Colonic mucosa (tissue), 4 donors: ENCODE measurements around the gene C2CD2L. TPM values are rescaled to one million over a fixed set of nuclear protein-coding genes. Genes with fewer than 3 reads are reported as not detected.

ENCODE experiments used
- DNase-seq: peaks from one replicate; pipeline ENCODE4 v3.0.0-alpha.2; 2020
- H3K27ac ChIP-seq: fragments of 200-600 bp; one replicate; pipeline ENCODE4 v1.8.0; 2021
- H3K27me3 ChIP-seq: fragments of 200-600 bp; one replicate; pipeline ENCODE4 v1.8.0; 2021
- H3K36me3 ChIP-seq: fragments of 200-600 bp; one replicate; pipeline ENCODE4 v1.8.0; 2021
- H3K4me1 ChIP-seq: fragments of 200-600 bp; one replicate; pipeline ENCODE4 v1.8.0; 2021; ENCODE audit warnings: mild to moderate bottlenecking
- H3K4me3 ChIP-seq: fragments of 200-600 bp; one replicate; pipeline ENCODE4 v1.8.0; 2021
- H3K9ac ChIP-seq, 2 donors: one replicate each; pipeline ENCODE4 v1.7.0; 2013; ENCODE audit warnings: control low read depth in 2 of 2, low read depth in 2 of 2, low read length in 2 of 2
- H3K9me3 ChIP-seq: fragments of 200-600 bp; one replicate; pipeline ENCODE4 v1.8.0; 2021
- CTCF ChIP-seq: fragments of 200-600 bp; IDR thresholded peaks from one replicate; pipeline ENCODE4 v1.8.0; 2022; ENCODE audit warnings: antibody characterized with exemption, mild to moderate bottlenecking
- intact Hi-C: fragments of 100-400 bp; cut with DNase I; formaldehyde crosslinking; loops from one replicate; pipeline ENCODE4 v1.14.1; 2022
- total RNA-seq, 2 donors: library from RNA; stranded (reverse); fragmentation: NEBNext Ultra II Directional in 1 of 2; extraction: Animal tissue kit (Norgen Biotek cat#: 25700) in 1 of 2; gene quantifications; one replicate each; pipeline ENCODE4 v1.2.1, GENCODE V29; 2021
- donor health status: healthy.
- donor health status: DM: no; HTN: no; CAD: no.
- donor health status: DM: no; HTN: no; CAD: no.

Gene C2CD2L
- total RNA-seq, 2 donors from 2014 or later: 20.6 to 27.9 TPM

DNA sequence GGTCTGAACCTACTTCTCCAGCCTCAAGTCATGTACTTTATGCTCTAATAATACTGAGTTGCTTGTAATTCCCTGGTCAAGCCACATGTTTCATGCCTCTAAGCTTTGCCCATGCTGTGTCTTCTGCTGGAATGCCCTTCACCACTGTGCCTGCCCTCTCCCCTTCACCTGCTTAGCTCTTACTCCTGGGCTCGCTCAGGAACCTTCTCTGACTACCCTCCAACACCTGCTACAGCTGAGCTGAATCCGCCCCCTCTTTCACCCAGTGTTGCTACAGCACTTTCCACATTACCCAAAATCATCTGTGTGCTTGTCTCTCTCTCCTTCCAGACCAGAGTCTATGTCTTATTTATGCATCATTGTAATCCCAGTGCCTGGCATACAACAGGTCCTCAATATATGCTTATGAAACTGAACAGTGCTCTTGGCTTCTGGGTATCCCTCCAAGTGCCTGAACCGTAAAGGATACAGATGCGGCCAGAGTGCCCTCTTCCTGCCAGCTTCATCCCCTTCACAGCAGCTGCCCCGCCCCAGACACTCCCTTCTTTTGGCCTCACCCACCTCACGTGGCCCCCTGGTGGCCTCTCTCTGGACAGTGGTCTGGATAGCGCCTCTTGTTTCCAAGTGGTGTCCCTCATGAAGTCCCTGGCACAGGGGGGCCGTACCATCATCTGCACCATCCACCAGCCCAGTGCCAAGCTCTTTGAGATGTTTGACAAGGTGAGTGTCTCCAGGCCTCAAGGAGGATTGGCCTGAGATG is 48.8 kb downstream of the C2CD2L start:
- Histone ChIP-seq H3K4me1 (no peaks in the 10 kb centered on the region), H3K9me3 (no peaks in the 10 kb centered on the region), H3K4me3 (no peak overlapping the region), H3K27ac (no peak overlapping the region), H3K9ac (no peak overlapping the region), H3K27me3 (peaks cover 3% of the 10 kb centered on the region), H3K36me3 (no peaks in the 10 kb centered on the region)
- TF ChIP-seq CTCF: no peak
- intact Hi-C loops: loop anchor here (5.0 kb wide), 1 partner anchor 36 kb away; no protein-coding TSS in a partner anchor
- DNase-seq: peak; percentile 41

GRCh38 chr11:119156496-119156895 is 49.4 kb downstream of the C2CD2L start:
- no peak for TF ChIP-seq CTCF
- DNase-seq: no peak
- no peak overlapping the region for H3K9ac ChIP-seq
- no peaks in the 10 kb centered on the region for H3K4me1 ChIP-seq
- H3K27me3 ChIP-seq: peaks cover 3% of the 10 kb centered on the region
- intact Hi-C loops: loop anchor here (5.0 kb wide), 1 partner anchor 36 kb away; no protein-coding TSS in a partner anchor
- no peaks in the 10 kb centered on the region for H3K9me3 ChIP-seq
- H3K36me3 ChIP-seq: no peaks in the 10 kb centered on the region
- H3K27ac ChIP-seq: no peak overlapping the region
- H3K4me3 ChIP-seq: no peak overlapping the region

DNA sequence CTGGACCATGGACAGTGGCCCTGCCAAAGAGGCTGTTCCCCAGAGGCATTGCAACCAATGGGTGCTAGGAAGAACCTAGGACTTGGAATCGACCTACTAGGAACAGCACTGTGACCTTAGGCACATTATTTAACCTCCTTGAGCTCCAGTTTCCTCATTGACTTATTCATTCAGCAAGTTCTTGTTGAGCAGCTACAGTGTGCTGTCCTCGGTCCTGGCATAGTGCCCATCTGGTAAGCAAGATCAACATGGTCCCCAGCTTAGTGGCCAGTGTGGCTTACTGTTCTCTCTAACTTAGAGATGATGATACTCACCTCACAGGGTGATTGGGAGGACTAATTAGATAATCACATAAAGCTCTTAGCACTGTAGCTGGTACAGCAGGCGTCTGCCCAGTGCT is 49.9 kb downstream of the C2CD2L start:
- H3K27me3 ChIP-seq: peaks cover 3% of the 10 kb centered on the region
- DNase-seq: no peak
- TF ChIP-seq CTCF: no peak
- H3K27ac ChIP-seq: no peak overlapping the region
- H3K4me3 ChIP-seq: no peak overlapping the region
- no peaks in the 10 kb centered on the region for H3K9me3 ChIP-seq
- no peaks in the 10 kb centered on the region for H3K36me3 ChIP-seq
- H3K4me1 ChIP-seq: no peaks in the 10 kb centered on the region
- intact Hi-C loops: loop anchor here (5.0 kb wide), 1 partner anchor 35 kb away; no protein-coding TSS in a partner anchor
- H3K9ac ChIP-seq: no peak overlapping the region

- no peak for TF ChIP-seq CTCF
- H3K36me3 ChIP-seq: no peaks in the 10 kb centered on the region
- no peak overlapping the region for H3K27ac ChIP-seq
- H3K9ac ChIP-seq: no peak overlapping the region
- H3K4me1 ChIP-seq: no peaks in the 10 kb centered on the region
- H3K9me3 ChIP-seq: no peaks in the 10 kb centered on the region
- H3K27me3 ChIP-seq: peaks cover 3% of the 10 kb centered on the region
- H3K4me3 ChIP-seq: no peak overlapping the region
- intact Hi-C loops: loop anchor here (5.0 kb wide), 1 partner anchor 34 kb away; no protein-coding TSS in a partner anchor
- no peak for DNase-seq
Measured at GRCh38 chr11:119158467-119158866, 51.3 kb downstream of the C2CD2L start.

DNA sequence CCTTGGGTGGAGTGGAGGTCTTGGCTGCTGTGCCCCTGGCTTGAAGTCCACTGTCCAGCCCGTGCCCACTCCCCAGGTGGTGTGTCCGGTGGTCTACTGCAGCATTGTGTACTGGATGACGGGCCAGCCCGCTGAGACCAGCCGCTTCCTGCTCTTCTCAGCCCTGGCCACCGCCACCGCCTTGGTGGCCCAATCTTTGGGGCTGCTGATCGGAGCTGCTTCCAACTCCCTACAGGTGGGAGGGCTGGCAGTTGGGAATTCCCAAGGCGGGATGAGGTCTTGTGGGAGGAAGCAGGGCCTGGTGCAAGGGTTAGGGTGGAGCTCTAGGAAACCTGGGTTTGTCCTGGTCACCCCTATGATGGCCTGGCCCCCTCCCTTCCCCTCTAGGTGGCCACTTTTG is 53.0 kb downstream of the C2CD2L start:
- no peak overlapping the region for H3K4me3 ChIP-seq
- peaks cover 3% of the 10 kb centered on the region for H3K27me3 ChIP-seq
- H3K27ac ChIP-seq: no peak overlapping the region
- no peak for TF ChIP-seq CTCF
- no peaks in the 10 kb centered on the region for H3K9me3 ChIP-seq
- no peak overlapping the region for H3K9ac ChIP-seq
- intact Hi-C loops: no loop called here
- no peaks in the 10 kb centered on the region for H3K4me1 ChIP-seq
- DNase-seq: no peak
- no peaks in the 10 kb centered on the region for H3K36me3 ChIP-seq
